Epithelial cell of proximal tubule (primary cell): Measurements from ENCODE around the gene NDUFAF8. TPM values are rescaled to one million over a fixed set of nuclear protein-coding genes. Genes with fewer than 3 reads are reported as not detected.

Experiments
- DNase-seq: peaks from one replicate; pipeline ENCODE4 v3.0.0-alpha.2; 2011; ENCODE audit warnings: low read depth
- H3K4me3 ChIP-seq: 2 replicates; pipeline ENCODE4 v1.5.1; 2011; ENCODE audit warnings: low read depth, mild to moderate bottlenecking, low read length
- CTCF ChIP-seq: conservative IDR thresholded peaks from 2 replicates; pipeline ENCODE4 v1.5.1; 2012; ENCODE audit warnings: low read depth, mild to moderate bottlenecking, low read length
- total RNA-seq: library from RNA; depleted of rRNA; stranded (reverse); fragments of >200 nt; gene quantifications from 2 replicates; pipeline ENCODE4 v1.2.3, GENCODE V29; 2015

The NDUFAF8 gene
- total RNA-seq, 1 donor from 2014 or later, result 51.9 TPM

- no peak for TF ChIP-seq CTCF
- DNase-seq, result no peak
- H3K4me3 ChIP-seq, result no peak overlapping the region
Measured at GRCh38 chr17:81218991-81219390, 20.1 kb upstream of the NDUFAF8 start.

- DNase-seq, result no peak
- no peak overlapping the region for H3K4me3 ChIP-seq
- TF ChIP-seq CTCF, result no peak
Measured at GRCh38 chr17:81219476-81220180, 19.5 kb upstream of the NDUFAF8 start.

- H3K4me3 ChIP-seq, result peak overlapping the region; percentile 81
- no peak for TF ChIP-seq CTCF
- DNase-seq, result no peak
Measured at GRCh38 chr17:81221371-81221841, 17.7 kb upstream of the NDUFAF8 start.

- no peak for DNase-seq
- H3K4me3 ChIP-seq, result peak overlapping the region; percentile 81
- no peak for TF ChIP-seq CTCF
Measured at GRCh38 chr17:81221842-81222619, 17.1 kb upstream of the NDUFAF8 start.

GRCh38 chr17:81222620-81222905 is 16.6 kb upstream of the NDUFAF8 start:
- H3K4me3 ChIP-seq, result peak overlapping the region; percentile 81
- TF ChIP-seq CTCF, result no peak
- no peak for DNase-seq

GRCh38 chr17:81222906-81223761 is 16.0 kb upstream of the NDUFAF8 start, which contains the start of gene CEP131:
Gene CEP131, minus strand, starts transcription at chr17:81222965. Its CDS starts 2,909 bp downstream, at chr17:81220056.
- no peak for TF ChIP-seq CTCF
- peak within 1 kb of the TSS; percentile 81 for H3K4me3 ChIP-seq
- DNase-seq, result peak; percentile 58
